Stimulated activated CD4-positive, alpha-beta T cell treated with anti-CD3 and anti-CD28 coated beads, Interleukin-4, amount 100 ng/mL, for 4 hours (primary cell): ENCODE data around the gene SUMO2.
"Not testable (repeated sequence)": the region's sequence is repeated elsewhere in the genome, so short reads cannot be mapped to it uniquely, and the experiment has no call there.

ENCODE experiments used
- DNase-seq, 2 experiments: peaks; one replicate each; pipeline ENCODE4 v3.0.0-alpha.2; 2020

Gene SUMO2

DNA sequence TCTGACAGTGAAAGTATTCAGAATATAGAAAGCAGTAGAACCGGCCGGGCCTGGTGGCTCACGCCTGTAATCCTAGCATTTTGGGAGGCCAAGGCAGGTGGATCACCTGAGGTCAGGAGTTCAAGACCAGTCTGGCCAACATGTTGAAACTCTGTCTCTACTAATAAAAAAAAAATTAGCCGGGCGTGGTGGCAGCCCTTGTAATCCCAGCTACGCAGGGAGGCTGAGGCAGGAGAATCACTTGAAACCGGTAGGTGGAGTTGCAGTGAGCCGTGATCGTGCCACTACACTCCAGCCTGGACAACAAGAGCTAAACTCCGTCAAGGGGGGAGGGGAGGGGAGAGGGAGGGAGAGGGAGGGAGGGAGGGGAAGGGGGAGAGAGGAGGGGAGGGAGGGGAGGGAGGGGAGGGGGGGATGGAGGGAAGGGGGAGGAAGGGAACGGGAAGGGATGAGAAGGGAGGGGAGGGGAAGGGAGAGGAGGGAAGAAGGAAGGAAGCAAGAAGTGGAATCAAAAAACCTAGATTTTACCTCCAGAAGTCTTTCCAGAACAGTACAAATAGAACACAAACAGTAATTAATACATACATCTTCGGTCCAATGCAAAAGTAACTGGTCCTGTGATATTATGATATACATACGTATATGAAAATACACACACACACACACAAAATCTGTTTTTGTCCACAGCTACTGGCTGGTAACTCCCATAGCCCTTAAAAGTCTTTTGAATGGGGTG is 40.4 kb downstream of the SUMO2 start:
- DNase-seq = no peak

DNA sequence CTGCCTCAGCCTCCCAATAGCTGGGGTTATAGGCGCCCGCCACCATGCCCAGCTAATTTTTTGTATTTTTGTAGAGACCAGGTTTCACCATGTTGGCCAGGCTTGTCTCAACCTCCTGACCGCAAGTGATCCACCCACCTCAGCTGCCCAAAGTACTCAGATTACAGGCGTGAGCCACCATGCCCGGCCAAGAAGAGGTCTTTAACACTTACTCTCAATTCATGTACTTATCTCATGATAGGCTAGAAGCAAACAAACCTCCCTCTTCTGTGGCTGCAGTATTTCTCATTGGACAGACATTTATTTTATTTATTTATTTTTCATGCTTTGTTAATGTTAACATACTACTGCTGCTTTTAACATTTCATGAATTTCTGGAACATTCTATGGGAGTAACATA is 44.2 kb downstream of the SUMO2 start:
- no peak for DNase-seq

DNA sequence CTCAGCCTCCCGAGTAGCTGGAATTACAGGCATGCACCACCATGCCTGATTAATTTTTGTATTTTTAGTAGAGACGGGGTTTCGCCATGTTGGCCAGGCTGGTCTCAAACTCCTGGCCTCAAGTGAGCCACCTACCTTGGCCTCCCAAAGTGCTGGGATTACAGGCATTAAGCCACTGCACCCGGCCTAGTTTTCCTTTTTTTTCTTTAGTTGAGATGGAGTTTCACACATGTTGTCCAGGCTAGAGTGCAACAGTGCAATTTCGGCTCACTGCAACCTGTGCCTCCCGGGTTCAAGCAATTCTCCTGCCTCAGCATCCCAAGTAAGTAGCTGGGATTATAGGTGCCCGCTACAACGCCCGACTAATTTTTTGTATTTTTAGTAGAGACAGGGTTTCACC is 45.0 kb downstream of the SUMO2 start:
- DNase-seq = not testable (repeated sequence)

DNA sequence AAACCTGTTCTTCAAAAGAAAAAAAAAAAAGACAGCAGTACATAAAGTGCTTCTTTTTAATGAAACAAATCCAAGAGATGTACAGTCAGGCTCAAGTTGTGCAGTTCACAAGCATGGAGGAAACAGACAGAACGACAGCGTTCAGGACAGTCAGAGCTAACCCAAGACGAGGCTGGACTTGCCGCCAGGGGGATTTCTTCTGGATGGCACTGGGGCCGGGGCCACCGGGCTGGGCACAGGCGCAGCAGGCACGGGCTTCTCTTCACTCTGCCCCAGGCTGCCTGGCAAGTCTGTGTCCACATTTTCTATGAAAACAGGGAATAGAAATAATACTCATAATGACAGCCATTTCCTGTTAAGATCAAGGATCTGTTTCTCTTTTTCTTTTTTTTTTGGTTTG is 46.8 kb downstream of the SUMO2 start:
- DNase-seq = no peak

DNA sequence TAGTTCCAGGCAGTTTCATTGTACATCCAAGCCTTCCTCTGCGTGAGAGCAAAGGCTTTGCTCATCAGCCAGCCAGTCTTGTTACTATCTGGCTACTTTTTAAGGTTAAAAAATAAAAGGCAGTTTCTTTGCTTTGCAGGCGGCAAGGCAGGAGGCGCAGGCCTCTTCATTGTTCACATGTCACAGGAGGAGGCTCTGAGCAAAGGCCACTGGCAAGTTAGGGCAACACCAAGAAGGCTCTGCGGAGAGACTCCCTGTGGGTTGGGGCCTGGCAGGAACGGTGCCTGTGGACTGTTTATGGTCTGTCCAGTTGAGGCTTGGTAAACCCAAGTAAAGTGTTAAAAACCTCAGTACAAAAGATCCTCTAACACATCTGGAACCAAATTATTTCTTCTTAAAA is 47.3 kb downstream of the SUMO2 start:
- no peak for DNase-seq

DNA sequence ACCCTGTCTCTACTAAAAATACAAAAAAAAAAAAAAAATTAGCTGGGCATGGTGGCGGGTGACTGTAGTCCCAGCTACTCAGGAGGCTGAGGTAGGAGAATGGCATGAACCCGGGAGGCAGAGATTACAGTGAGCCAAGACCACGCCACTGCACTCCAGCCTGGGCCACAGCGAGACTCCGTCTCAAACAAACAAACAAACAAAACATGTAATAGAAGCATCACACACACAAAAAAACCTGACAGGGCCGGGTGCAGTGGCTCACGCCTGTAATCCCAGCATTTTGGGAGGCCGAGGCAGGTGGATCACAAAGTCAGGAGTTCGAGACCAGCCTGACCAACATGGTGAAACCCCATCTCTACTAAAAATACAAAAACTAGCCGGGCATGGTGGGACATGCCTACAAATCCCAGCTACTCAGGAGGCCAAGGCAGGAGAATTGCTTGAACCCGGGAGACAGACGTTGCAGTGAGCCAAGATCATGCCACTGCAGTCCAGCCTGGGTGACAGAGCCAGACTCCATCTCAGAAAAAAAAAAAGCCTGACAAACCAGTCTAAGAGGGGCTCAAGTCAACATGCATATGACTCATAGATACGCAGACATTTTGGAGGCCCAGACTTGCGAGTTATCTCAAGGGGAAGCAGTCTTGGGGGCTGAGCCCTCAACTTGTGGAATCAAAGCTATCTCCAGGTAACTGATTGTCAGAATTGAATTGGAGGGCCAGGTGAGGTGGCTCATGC is 49.0 kb downstream of the SUMO2 start:
- not testable (repeated sequence) for DNase-seq

DNA sequence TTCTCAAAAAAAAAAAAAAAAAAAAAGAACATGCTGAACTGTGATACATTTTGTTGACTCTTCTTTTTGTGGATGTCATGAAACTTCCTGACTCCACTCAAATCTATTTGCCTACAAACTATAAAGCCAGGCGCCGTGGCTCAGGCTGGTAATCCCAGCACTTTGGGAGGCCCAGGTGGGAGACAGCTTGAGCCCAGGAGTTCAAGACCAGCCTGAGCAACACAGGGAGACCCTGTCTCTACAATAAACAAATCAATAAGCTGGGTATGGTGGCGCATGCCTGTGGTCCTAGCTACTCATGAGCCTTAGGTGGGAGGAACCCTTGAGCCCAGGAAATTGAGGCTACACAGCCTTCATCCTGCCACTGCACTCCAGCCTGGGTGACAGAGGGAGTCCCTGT is 49.8 kb downstream of the SUMO2 start:
- DNase-seq = no peak

DNA sequence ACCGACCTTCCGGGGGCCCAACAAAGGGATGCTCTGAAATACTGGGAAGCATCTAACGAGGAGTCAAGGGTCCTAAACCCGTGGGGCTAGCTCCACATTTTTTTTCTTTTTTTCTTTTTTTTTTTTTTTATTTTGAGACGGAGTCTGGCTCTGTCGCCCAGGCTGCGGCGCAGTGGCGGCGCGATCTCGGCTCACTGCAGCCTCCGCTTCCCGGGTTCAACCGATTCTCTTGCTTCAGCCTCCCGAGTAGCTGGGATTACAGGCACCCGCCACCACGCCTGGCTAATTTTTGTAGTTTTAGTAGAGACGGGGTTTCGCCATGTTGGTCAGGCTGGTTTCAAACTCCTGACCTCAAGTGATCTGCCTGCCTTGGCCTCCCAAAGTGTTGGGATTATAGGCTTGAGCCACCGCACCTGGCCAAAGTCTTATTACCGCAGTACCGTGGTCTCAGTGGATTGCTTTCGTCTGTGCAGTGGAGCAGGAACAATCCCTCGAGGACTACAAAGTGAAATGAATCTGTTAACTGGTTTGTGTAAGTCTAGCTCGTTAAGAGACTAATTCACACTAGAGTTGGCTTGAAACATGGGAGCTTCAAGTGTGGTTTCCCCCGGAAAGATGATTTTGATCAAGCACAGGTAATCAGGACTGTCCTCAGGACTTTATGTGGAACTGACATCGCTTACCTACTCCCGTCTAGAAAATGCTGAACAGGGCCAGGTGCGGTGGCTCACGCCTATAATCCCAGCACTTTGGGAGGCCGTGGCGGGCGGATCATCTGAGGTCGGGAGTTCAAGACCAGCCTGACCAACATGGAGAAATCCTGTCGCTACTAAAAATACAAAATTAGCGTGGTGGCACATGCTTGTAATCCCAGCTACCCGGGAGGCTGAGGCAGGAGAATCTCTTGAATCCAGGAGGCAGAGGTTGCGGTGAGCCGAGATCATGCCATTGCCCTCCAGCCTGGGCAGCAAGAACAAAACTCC is 50.5 kb downstream of the SUMO2 start:
- DNase-seq = not testable (repeated sequence)

DNA sequence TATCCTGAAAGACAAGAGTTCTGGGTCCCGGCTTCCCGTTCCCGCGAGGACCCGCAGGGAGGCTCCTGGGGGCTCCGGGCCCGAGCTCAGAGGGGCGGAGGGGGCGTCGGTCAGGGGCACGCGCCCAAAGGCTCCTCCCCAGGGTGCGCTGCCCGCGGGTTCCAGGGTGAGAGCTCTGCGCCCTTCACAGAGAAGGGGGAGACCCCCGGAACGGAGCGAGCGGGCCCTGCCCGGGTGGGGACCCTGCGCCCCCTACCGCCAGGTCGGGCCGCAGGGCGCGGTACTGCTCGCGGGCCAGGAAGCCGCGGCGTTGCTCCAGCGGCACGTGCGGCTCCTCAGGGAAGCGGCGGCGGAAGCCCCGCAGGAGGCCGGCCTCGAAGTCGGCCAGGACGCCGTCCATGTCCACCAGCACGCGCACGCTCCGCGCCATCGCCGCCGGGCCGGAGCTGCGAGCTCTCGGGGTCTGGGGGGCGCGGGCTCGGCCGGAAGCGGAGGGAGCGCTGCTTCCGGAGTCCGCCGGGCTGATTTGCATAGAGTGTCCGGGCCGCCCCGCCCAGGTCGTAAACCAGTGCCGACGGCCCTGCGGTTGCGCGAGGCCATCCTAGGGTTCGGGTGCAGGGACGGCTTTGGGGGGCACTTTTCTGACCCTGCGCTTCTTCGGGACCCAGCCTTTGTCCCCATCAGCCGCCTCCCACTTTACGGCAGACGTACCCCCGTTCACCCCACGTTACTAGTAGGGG is 51.3 kb downstream of the SUMO2 start, which contains the start of gene NT5C:
Gene NT5C, minus strand, starts transcription at position 465 of the 740 bp plus-strand sequence. Its CDS starts 35 bp downstream, at position 430.
- peak; percentile 52 to 69 for DNase-seq

DNA sequence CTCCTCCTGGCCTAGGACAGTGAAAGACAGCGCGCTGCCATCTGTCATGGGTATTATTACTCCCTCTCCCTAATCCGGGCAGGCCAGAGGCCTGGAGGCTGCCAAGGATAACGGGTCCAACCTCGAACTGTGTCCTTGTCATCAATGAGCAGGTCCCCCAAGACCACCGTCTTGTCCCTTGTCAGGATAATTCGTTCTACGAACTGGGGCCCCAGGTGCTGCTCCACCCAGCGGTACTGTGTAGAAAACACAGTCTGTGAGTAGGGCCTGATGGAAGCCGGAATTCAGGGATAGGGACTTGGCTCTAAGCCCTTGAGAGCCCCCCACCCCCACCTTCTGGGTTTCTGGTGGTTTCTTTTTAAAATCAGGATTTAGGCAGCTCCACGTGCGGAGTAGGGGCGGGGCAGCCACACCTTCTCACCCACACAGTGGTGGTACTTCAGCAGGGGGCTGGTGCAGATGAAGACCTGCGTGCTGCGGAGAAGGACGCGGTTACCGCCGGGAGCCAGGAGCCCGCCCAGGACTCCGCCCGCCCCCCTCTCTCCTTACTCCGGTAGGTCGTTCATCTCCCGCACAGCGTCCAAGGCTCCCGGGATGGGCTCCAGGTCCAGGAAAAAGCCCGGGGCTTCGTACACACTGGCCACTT is 52.0 kb downstream of the SUMO2 start:
- peak; percentile 55 to 63 for DNase-seq

DNA sequence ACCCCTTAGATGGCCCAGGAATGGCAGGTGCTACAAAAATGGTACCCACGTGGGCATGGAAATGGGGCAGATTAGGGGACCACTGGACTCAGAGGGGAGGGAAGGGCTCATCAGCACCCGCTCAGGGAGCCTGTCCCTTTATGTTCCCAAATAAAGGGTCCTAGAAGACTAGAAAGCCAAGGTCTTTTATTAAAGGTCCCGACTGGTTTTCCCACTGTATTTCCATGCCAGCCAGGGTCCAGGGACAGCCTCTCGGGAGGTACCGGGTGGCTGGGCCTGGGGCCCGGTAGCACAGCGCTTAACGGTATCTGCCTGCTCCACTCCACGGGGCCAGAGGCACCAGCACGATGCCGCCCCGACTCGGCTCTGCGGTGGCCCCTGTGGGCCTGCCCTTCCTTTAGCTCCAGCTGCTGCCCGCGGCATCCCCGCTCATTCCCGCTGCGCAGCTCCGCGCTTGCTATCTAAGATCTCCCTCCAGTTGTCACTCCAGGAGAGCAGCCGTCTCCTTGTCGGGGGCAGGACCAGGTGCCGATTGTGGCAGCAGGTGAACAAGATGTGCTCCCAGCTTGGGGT is 52.6 kb downstream of the SUMO2 start:
- DNase-seq = no peak

DNA sequence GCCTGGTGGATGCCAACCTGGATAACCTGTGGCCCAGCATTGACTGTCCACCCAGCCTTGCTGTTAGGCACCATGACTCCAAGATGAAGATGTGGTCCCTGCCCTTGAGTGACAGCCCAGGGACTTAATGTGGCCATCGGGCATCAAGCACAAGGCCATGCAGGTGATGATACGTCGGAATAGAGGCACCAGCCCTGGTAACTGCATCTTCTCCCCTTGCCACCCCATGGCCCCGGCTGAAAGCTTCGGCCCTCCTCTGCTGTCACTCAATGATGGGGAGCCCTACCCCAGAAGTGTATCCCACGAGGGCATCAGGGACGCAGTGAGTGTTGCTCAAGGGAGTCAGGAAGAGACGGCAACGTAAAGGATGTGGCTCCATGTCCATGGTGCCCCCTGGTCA is 53.2 kb downstream of the SUMO2 start:
- DNase-seq = no peak

DNA sequence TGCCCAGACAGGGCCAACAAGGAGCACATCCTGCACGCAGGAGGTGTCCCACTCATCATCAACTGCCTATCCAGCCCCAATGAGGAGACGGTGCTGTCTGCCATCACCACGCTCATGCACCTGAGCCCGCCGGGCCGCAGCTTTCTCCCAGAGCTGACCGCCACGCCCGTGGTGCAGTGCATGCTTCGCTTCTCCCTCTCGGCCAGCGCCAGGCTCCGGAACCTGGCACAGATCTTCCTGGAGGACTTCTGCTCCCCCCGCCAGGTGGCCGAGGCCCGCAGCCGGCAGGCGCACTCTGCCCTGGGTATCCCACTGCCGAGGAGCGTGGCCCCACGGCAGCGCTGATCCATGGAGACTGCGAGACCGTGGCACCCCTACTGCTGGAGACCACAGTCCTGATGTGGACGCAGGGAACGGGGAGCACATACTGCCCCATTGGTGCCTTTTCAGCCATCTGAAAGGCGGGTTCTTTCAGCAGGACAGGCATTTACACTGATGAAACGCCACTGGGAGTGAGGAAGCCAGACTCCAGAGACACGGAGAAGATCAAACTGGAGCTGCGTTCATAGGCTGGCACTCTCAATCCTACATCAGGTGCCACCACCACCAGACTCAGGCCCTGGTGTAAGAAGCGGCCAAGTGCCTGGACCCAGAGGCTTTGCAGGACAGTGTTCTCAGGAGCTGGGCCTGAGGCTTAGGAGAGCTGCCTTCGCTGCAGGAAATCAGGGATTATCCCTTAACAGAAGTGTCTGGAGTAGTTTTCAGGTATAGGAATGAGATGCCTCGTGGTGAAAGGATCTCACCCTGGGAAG is 53.9 kb downstream of the SUMO2 start:
- no peak for DNase-seq

DNA sequence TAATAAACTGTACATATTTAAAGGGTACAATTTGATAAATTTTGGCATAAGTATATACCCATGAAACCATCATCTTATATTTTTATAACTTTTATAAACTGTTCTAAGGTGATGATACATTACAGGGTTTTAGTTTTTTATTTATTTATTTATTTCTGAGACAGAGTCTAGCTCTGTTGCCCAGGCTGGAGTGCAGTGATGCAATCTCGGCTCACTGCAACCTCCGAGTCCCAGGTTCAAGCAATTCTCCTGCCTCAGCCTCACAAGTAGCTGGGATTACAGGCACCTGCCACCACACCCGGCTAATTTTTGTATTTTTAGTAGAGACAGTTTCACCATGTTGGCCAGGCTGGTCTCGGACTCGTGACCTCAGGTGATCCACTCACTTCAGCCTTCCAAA is 54.8 kb downstream of the SUMO2 start:
- DNase-seq = not testable (repeated sequence)

DNA sequence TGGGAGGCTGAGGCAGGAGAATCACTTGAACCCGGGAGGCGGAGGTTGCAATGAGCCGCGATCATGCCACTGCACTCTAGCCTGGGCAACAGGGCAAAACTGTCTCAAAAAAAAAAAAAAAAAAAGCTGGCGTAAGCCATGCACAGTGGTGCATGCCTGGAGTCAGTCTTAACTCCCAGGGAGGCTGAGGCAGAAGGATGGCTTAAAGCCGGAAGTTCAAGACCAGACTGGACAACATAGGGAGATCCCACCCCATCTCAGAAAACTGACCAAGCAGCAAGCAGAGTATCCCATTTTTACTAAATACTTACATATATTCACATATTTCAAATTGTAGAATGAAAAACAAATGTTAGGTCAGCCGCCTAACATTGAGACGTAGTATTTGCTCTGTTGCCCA is 55.8 kb downstream of the SUMO2 start:
- no peak for DNase-seq

DNA sequence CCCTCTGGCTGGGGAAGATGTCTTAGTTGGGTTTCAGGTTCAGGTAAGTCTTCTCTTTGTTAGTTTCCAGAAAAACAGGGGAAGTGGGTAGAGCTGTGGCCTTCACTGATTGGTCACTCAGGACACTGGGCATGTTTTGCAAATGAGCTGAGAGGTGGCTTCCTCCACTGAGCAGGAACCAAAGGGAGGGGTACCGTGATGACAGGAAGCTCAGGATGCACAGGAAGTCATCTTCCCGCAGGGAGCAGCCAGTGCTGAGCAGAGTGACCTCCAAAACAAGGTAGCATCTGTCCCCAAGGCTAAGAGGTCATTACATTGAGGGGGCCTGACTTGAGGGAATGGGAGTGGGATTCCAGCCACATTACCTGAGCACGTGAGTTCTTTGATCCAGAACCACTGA is 56.8 kb downstream of the SUMO2 start:
- DNase-seq = no peak

DNA sequence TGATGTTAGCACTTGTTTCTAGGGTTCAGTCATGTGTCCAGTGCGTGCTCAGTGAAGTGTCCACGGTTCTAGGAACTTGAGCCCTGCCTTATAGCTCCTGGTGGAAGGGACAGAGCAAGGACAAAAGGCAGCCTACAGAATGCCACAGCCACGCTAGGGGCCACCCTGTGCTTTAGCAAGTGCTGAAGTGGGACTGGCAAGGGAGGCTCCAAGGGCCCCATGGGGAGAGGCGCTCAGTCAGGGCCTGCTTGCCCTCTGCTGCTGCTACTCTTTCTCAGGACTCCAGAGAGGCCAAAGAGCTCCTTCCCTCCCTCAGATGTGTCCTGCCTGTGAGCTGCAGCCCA is 58.0 kb downstream of the SUMO2 start:
- no peak for DNase-seq

DNA sequence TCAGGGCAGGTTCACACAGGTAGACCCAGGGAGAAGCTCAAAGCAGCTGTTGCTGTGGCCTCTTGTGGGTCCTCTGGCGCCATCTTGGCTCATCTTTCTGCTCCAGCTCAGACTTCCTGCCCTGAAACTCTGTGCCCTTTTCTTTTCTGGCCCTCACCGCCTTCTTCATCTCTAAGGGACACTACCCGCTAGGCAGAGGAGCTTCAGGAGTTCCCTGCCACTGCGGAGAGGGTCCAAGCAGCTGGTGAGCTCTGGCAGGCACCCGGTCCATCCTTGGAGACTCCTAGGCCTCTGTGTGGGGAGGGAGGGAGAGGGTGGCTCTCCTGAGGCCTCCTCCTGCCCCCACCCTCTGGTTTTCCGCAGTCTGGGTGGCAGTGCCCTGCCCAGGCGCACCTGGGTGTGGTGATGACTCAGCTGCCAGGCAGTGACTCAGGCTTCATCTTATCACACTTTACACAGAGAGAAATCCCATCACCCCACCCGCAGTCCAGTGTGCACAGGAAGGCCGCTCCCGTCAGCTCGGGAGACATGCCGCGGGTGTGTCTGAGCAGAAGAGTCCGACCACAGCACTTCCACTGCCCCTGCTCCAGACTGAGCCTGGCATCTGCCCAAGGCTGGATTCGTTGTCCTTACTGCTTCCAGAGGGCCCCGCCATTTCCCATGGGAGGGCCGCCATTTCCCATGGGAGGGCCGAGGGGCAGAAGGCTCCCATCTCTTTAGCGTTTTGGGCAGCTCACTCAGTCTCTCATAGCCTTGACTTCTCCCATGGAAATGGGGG is 58.5 kb downstream of the SUMO2 start:
- DNase-seq = peak; percentile 53 to 82

DNA sequence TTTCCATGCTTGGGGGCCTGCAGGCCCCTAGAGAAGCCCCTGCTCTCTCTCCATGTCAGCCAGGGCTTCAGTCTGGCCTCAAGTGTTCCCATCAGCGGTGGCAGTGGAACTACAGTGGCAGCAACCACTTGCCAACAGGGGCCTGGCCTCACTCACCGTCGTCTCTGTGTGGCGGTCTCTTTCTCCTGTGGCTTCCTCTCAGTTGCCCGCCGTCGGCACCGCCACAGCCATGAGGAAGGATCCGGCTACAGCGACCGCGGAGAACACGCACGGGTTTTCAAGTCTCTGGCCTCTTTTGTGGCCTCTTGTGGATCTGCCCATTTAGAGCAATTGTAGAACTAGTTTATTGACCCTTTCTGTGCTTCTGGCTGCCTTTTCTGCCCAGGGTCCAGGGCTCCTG is 64.5 kb downstream of the SUMO2 start:
- no peak for DNase-seq

DNA sequence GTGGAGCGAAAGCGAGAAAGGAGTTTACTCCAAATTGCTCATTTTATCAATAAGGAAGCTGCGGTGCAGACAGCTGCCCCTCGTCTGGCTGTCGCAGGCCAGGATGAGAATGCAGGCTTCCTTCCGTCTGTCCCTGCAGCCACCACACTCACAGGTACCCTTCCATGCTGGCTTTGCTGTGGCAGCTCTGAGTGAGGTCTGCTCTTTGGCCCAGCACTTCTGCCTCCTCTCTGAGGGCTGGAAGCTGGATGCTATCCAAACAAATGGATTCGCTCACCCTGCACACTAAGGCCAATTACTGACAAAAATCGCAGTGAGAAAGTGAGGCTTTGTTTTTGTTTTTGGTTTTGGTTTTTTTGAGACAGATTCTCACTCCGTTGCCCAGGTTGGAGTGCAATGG is 66.0 kb downstream of the SUMO2 start:
- DNase-seq = no peak
